ENCODE measurements around the gene KCNF1. TPM values are rescaled to one million over a fixed set of nuclear protein-coding genes. Genes with fewer than 3 reads are reported as not detected.

KCNF1 gene
- total RNA-seq, 1 experiment from 2014 or later, result 1.3 TPM

- Histone ChIP-seq H3F3A (ENCODE audit: low read length, unreplicated experiment) (no peaks in the 10 kb centered on the region), H3K9me2 (replicated peaks; ENCODE audit: low read length) (no peaks in the 10 kb centered on the region), H2AFZ (ENCODE audit: low read length) (no peak overlapping the region), H3K27me3 (ENCODE audit: low read length) (no peaks in the 10 kb centered on the region), H3K4me1 (ENCODE audit: insufficient read depth, low read length) (peaks cover 28% of the 10 kb centered on the region), H3K4me3 (ENCODE audit: low read length) (no peak overlapping the region), H3K9ac (ENCODE audit: low read length) (no peak overlapping the region), H3K9me3 (ENCODE audit: low read length) (peaks cover 3% of the 10 kb centered on the region; the same call in 1 of the 2 replicates), H3K36me3 (ENCODE audit: low read depth, low read length) (no peaks in the 10 kb centered on the region; the same call in 1 of the 2 replicates), H4K20me1 (ENCODE audit: low read length) (no peaks in the 10 kb centered on the region), H3K4me2 (ENCODE audit: low read length) (no peak overlapping the region), H3K79me2 (ENCODE audit: low read length) (no peaks in the 10 kb centered on the region), H3K27ac (ENCODE audit: low read length) (no peak overlapping the region)
- no TSS peak for BruUV-seq (replicated peaks)
- TF ChIP-seq CTCF (conservative IDR thresholded peaks at IDR 0.05; ENCODE audit: low read depth, low read length) (no peak), EZH2phosphoT487 (IDR thresholded peaks at IDR 0.05; ENCODE audit: borderline replicate concordance, low read length) (no peak), EZH2 (IDR thresholded peaks at IDR 0.05; ENCODE audit: low read length, unreplicated experiment) (no peak)
- ChIA-PET CTCF (no interaction called here), POLR2A (ENCODE audit: unreplicated experiment) (no interaction called here)
- no peak for DNase-seq
- intact Hi-C loops (cut with micrococcal nuclease), result loop anchor here (10.0 kb wide), 1 partner anchor 86 kb away; no protein-coding TSS in a partner anchor
- ATAC-seq, result no peak
These were observed 27.3 kb downstream of the KCNF1 start for GRCh38 chr2:10939058-10939457.

- H3K4me3 ChIP-seq (ENCODE audit: low read length), result no peak overlapping the region
- ChIA-PET CTCF (no interaction called here), POLR2A (ENCODE audit: unreplicated experiment) (no interaction called here)
- H3K27me3 ChIP-seq (ENCODE audit: low read length), result no peaks in the 10 kb centered on the region
- H3K4me1 ChIP-seq (ENCODE audit: insufficient read depth, low read length), result peaks cover 12% of the 10 kb centered on the region
- intact Hi-C loops (cut with micrococcal nuclease), result no loop called here
- H4K20me1 ChIP-seq (ENCODE audit: low read length), result no peaks in the 10 kb centered on the region
- peaks cover 3% of the 10 kb centered on the region; the same call in 1 of the 2 replicates for H3K9me3 ChIP-seq (ENCODE audit: low read length)
- BruUV-seq (replicated peaks), result no TSS peak
- no peaks in the 10 kb centered on the region for H3K79me2 ChIP-seq (ENCODE audit: low read length)
- H3K9ac ChIP-seq (ENCODE audit: low read length), result no peak overlapping the region
- no peak overlapping the region for H3K4me2 ChIP-seq (ENCODE audit: low read length)
- no peak overlapping the region for H3K27ac ChIP-seq (ENCODE audit: low read length)
- no peak overlapping the region for H2AFZ ChIP-seq (ENCODE audit: low read length)
- no peaks in the 10 kb centered on the region for H3K9me2 ChIP-seq (replicated peaks; ENCODE audit: low read length)
- no peak for ATAC-seq
- H3K36me3 ChIP-seq (ENCODE audit: low read depth, low read length), result no peaks in the 10 kb centered on the region; the same call in 1 of the 2 replicates
- DNase-seq, result no peak
- H3F3A ChIP-seq (ENCODE audit: low read length, unreplicated experiment), result no peaks in the 10 kb centered on the region
- no peak for TF ChIP-seq EZH2 (IDR thresholded peaks at IDR 0.05; ENCODE audit: low read length, unreplicated experiment)
These were observed 28.9 kb downstream of the KCNF1 start for GRCh38 chr2:10940596-10940995.

GRCh38 chr2:10941383-10941782, 29.6 kb downstream of the KCNF1 start:
- Histone ChIP-seq H3K27ac (ENCODE audit: low read length) (no peak overlapping the region), H3K79me2 (ENCODE audit: low read length) (no peaks in the 10 kb centered on the region), H3K9me2 (replicated peaks; ENCODE audit: low read length) (no peaks in the 10 kb centered on the region), H3K4me3 (ENCODE audit: low read length) (no peak overlapping the region), H4K20me1 (ENCODE audit: low read length) (no peaks in the 10 kb centered on the region), H3K27me3 (ENCODE audit: low read length) (no peaks in the 10 kb centered on the region), H3K4me2 (ENCODE audit: low read length) (no peak overlapping the region), H3K4me1 (ENCODE audit: insufficient read depth, low read length) (peaks cover 12% of the 10 kb centered on the region), H3K36me3 (ENCODE audit: low read depth, low read length) (no peaks in the 10 kb centered on the region; the same call in 1 of the 2 replicates), H3K9me3 (ENCODE audit: low read length) (peaks cover 3% of the 10 kb centered on the region; the same call in 1 of the 2 replicates), H2AFZ (ENCODE audit: low read length) (no peak overlapping the region), H3K9ac (ENCODE audit: low read length) (no peak overlapping the region), H3F3A (ENCODE audit: low read length, unreplicated experiment) (no peaks in the 10 kb centered on the region)
- ChIA-PET POLR2A (ENCODE audit: unreplicated experiment) (no interaction called here), CTCF (no interaction called here)
- ATAC-seq (no peak), DNase-seq (no peak)
- intact Hi-C loops (cut with micrococcal nuclease), result no loop called here
- TF ChIP-seq CTCF (conservative IDR thresholded peaks at IDR 0.05; ENCODE audit: low read depth, low read length) (no peak), EZH2 (IDR thresholded peaks at IDR 0.05; ENCODE audit: low read length, unreplicated experiment) (no peak), EZH2phosphoT487 (IDR thresholded peaks at IDR 0.05; ENCODE audit: borderline replicate concordance, low read length) (no peak)
- no TSS peak for BruUV-seq (replicated peaks)
